Measurements from ENCODE around the gene TMEM258. TPM values are rescaled to one million over a fixed set of nuclear protein-coding genes. Genes with fewer than 3 reads are reported as not detected.
A peak's percentile ranks its signal among the peaks of the same experiment; 100 is the strongest.

TMEM258 gene
- total and polyA plus RNA-seq, 2 of the 4 experiments (the other 2 are of a cell fraction): 107 to 280 TPM

DNA sequence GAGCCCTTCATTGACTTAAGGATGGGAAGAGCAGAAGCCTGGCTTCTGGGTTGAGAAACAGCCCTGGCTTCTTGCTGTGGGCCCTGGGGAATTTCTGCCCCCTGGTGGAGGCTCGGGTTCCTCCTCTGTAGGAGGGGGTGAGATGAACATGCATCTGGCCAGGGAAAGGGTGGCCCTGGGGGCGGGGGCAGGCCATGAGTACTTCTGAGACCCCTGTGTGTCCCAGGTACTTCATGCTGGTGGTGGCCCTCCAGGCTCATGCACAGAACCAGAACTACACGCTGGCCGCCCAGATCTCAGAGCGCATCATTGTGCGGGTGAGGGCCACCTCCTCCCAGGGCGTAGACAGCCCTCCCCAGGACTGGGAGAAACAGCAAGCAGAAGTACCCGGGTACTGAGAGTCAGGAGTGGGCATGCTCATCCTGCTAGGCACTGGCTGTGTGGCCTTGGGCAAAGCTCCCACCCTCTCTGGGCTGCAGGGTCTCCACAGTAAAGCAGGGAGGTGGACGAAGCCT lies 15.8 kb downstream of the TMEM258 start:
- Histone ChIP-seq H3K79me1 (ENCODE audit: low read depth in 1 of 2, low read length in 2 of 2) (no peaks in the 10 kb centered on the region), H2AFZ (replicated peaks; ENCODE audit: low read length, poor library complexity) (no peak overlapping the region), H3K18ac (ENCODE audit: low read depth, low read length) (no peak overlapping the region), H3K14ac (replicated peaks; ENCODE audit: low read depth, low read length) (no peak overlapping the region), H3K4me1 (ENCODE audit: control insufficient read depth, insufficient read depth, low read length) (no peaks in the 10 kb centered on the region), H2BK5ac (ENCODE audit: low read depth, low read length, poor library complexity, severe bottlenecking) (no peak overlapping the region), H2BK20ac (ENCODE audit: low read depth, low read length) (no peak overlapping the region), H3K23ac (ENCODE audit: low read depth, low read length) (no peak overlapping the region), H4K91ac (ENCODE audit: insufficient read depth, low read depth, low read length) (no peak overlapping the region), H4K5ac (ENCODE audit: low read depth, low read length) (no peak overlapping the region), H3K9me3 (ENCODE audit: control insufficient read depth, insufficient read depth, low read length) (no peaks in the 10 kb centered on the region), H3K9ac (ENCODE audit: low read depth, low read length) (no peak overlapping the region), H3K4me2 (ENCODE audit: low read depth, low read length) (no peak overlapping the region), H2BK120ac (ENCODE audit: low read depth, low read length) (no peak overlapping the region), H3K56ac (ENCODE audit: extremely low read depth, insufficient read depth, low read length) (no peak overlapping the region), H3K27ac (ENCODE audit: insufficient read depth, low read length) (no peak overlapping the region), H2AK5ac (ENCODE audit: low read depth, low read length) (no peak overlapping the region), H4K8ac (ENCODE audit: low read depth in 2 of 2, low read length in 2 of 2) (no peak overlapping the region), H3K9me1 (ENCODE audit: insufficient read depth, low read length) (no peaks in the 10 kb centered on the region), H2AK9ac (replicated peaks; ENCODE audit: low read depth, low read length, poor library complexity) (no peak overlapping the region), H4K20me1 (ENCODE audit: insufficient read depth, low read length) (no peaks in the 10 kb centered on the region), H2BK15ac (ENCODE audit: low read depth, low read length) (no peak overlapping the region), H3K36me3 (ENCODE audit: control insufficient read depth, insufficient read depth, low read length) (no peaks in the 10 kb centered on the region), H3K4me3 (ENCODE audit: insufficient read depth, low read depth, low read length) (no peak overlapping the region), H3K27me3 (ENCODE audit: control insufficient read depth, insufficient read depth, low read length) (no peaks in the 10 kb centered on the region), H3K4ac (ENCODE audit: low read depth, low read length) (no peak overlapping the region)
- BruUV-seq (replicated peaks): no TSS peak
- ATAC-seq (ENCODE audit: low read depth) (peak; percentile 91), DNase-seq (peak; percentile 68)
- TF ChIP-seq CEBPB (IDR thresholded peaks at IDR 0.05; ENCODE audit: low read depth, low read length): peak; percentile 52; the same call in 1 of the 2 replicates
- TF ChIP-seq RCOR1 (IDR thresholded peaks at IDR 0.05; ENCODE audit: insufficient replicate concordance, low read length): no peak
- peak; percentile 79 for TF ChIP-seq RAD21 (IDR thresholded peaks at IDR 0.05; ENCODE audit: low read length)
- TF ChIP-seq CHD1 (IDR thresholded peaks at IDR 0.05; ENCODE audit: low read depth, low read length): no peak
- TF ChIP-seq MAZ (IDR thresholded peaks at IDR 0.05; ENCODE audit: borderline replicate concordance, low read depth, low read length): peak; percentile 52
- TF ChIP-seq MAFK (IDR thresholded peaks at IDR 0.05; ENCODE audit: low read depth, low read length): no peak
- no peak for TF ChIP-seq MXI1 (IDR thresholded peaks at IDR 0.05; ENCODE audit: borderline replicate concordance, low read depth, low read length)
- TF ChIP-seq SMC3 (IDR thresholded peaks at IDR 0.05; ENCODE audit: low read depth, low read length): peak; percentile 81
- TF ChIP-seq, protein P1, sequence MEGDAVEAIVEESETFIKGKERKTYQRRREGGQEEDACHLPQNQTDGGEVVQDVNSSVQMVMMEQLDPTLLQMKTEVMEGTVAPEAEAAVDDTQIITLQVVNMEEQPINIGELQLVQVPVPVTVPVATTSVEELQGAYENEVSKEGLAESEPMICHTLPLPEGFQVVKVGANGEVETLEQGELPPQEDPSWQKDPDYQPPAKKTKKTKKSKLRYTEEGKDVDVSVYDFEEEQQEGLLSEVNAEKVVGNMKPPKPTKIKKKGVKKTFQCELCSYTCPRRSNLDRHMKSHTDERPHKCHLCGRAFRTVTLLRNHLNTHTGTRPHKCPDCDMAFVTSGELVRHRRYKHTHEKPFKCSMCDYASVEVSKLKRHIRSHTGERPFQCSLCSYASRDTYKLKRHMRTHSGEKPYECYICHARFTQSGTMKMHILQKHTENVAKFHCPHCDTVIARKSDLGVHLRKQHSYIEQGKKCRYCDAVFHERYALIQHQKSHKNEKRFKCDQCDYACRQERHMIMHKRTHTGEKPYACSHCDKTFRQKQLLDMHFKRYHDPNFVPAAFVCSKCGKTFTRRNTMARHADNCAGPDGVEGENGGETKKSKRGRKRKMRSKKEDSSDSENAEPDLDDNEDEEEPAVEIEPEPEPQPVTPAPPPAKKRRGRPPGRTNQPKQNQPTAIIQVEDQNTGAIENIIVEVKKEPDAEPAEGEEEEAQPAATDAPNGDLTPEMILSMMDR (conservative IDR thresholded peaks at IDR 0.05; ENCODE audit: low read depth, low read length): peak; percentile 84
- TF ChIP-seq FOS (IDR thresholded peaks at IDR 0.05; ENCODE audit: low read depth, low read length): no peak
- ChIA-PET POLR2A (ENCODE audit: unreplicated experiment) (no interaction called here), CTCF (no interaction called here)
- WGBS, 2 experiments (ENCODE audit: extremely low coverage in 2 of 2, insufficient read length in 1 of 2): 91% methylated on average over 5 of the region's 9 CpGs; no CpG with 5 or more reads in 1 of the 2 experiments
- intact Hi-C loops (cut with micrococcal nuclease) (loop anchor here (1.0 kb wide), 2 partner anchors 24 to 29 kb away; partner anchors contain the start of gene MYRF), in situ Hi-C loops (cut with MboI; ENCODE audit: low sequenced_read_pairs) (no loop called here), dilution Hi-C loops (cut with HindIII; ENCODE audit: low sequenced_read_pairs, unreplicated experiment) (no loop called here)

All from IMR-90 (cell line).